ENCODE measurements around the gene EGFLAM. TPM values are rescaled to one million over a fixed set of nuclear protein-coding genes. Genes with fewer than 3 reads are reported as not detected.

EGFLAM gene
- total and polyA plus RNA-seq, 9 of the 15 experiments (the other 6 are each of a cell fraction or from before 2014, with no cell fraction given): 0.09 to 2.5 (median 1.0) TPM

DNA sequence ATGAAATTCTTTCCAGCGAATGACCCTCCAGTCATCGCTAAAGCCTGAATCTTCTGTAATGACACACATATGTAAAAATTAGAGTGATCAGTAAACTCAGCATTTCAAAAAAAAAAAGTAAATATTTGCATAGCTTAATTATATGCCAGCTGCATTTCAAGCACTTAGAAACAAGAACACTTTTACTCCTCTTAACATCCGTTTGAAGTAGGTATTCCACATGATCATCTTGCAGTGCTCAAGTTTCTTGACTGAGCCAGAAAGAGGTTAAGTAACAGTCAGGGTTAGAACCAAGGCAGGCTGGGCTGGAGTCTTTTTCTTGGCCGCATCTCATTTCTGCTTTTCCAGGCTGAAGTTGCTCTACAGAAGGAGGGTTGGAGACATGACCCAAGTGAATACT lies 27.6 kb downstream of the EGFLAM start:
- Histone ChIP-seq H3K4me3 (no peak overlapping the region), H4K20me1 (replicated peaks; ENCODE audit: control insufficient read depth, insufficient read depth, low read length) (no peaks in the 10 kb centered on the region), H3K27me3 (ENCODE audit: control insufficient read depth in 2 of 2, insufficient read depth in 2 of 2, low read length in 2 of 2) (no peaks in the 10 kb centered on the region), H3K9me3 (replicated peaks; ENCODE audit: control insufficient read depth, insufficient read depth, low read depth, low read length) (no peaks in the 10 kb centered on the region), H3K4me2 (ENCODE audit: insufficient read depth, low read length) (no peak overlapping the region), H3K36me3 (ENCODE audit: control insufficient read depth, insufficient read depth, low read length) (no peaks in the 10 kb centered on the region), H3K27ac (ENCODE audit: extremely low read depth, low read depth, low read length) (no peak overlapping the region), H3K79me2 (ENCODE audit: control insufficient read depth, insufficient read depth, low read length) (peaks cover 14% of the 10 kb centered on the region; the same call in 1 of the 3 replicates), H2AFZ (ENCODE audit: low read depth, low read length) (no peak overlapping the region), H3K9me1 (ENCODE audit: control insufficient read depth, insufficient read depth, low read length) (no peaks in the 10 kb centered on the region), H3K4me1 (replicated peaks in 1 of 2; ENCODE audit: control insufficient read depth in 2 of 2, insufficient read depth in 2 of 2, low read length in 2 of 2) (peaks cover 4 to 7% of the 10 kb centered on the region in 2 experiments; a peak in 3 of 5 replicates), H3K9ac (ENCODE audit: insufficient read depth in 1 of 2, low read depth in 2 of 2, low read length in 2 of 2) (no peak overlapping the region)
- intact Hi-C loops (cut with micrococcal nuclease): no loop called here
- in situ Hi-C loops (cut with MboI): no loop called here
- CTCF ChIA-PET (ENCODE audit: low intra/inter-chr PET ratio): no interaction called here
- no TSS peak for BruUV-seq (replicated peaks)
- no peak for DNase-seq (ENCODE audit: extremely low read depth in 1 of 4, low spot score in 3 of 4)
- POLR2A ChIA-PET: no interaction called here
- 52% methylated on average over 4 of the region's 4 CpGs for WGBS (ENCODE audit: insufficient coverage, low coverage, missing lambda C conversion rate)
- FAIRE-seq: no peak
- ATAC-seq: no peak
- TF ChIP-seq, protein P1, sequence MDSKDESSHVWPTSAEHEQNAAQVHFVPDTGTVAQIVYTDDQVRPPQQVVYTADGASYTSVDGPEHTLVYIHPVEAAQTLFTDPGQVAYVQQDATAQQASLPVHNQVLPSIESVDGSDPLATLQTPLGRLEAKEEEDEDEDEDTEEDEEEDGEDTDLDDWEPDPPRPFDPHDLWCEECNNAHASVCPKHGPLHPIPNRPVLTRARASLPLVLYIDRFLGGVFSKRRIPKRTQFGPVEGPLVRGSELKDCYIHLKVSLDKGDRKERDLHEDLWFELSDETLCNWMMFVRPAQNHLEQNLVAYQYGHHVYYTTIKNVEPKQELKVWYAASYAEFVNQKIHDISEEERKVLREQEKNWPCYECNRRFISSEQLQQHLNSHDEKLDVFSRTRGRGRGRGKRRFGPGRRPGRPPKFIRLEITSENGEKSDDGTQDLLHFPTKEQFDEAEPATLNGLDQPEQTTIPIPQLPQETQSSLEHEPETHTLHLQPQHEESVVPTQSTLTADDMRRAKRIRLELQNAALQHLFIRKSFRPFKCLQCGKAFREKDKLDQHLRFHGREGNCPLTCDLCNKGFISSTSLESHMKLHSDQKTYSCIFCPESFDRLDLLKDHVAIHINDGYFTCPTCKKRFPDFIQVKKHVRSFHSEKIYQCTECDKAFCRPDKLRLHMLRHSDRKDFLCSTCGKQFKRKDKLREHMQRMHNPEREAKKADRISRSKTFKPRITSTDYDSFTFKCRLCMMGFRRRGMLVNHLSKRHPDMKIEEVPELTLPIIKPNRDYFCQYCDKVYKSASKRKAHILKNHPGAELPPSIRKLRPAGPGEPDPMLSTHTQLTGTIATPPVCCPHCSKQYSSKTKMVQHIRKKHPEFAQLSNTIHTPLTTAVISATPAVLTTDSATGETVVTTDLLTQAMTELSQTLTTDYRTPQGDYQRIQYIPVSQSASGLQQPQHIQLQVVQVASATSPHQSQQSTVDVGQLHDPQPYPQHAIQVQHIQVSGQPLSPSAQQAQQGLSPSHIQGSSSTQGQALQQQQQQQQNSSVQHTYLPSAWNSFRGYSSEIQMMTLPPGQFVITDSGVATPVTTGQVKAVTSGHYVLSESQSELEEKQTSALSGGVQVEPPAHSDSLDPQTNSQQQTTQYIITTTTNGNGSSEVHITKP (IDR thresholded peaks at IDR 0.05; ENCODE audit: partially characterized antibody): no peak
- no peak for TF ChIP-seq JUNB (CRISPR knock-in tag; conservative IDR thresholded peaks at IDR 0.05)
- TF ChIP-seq, protein P2, sequence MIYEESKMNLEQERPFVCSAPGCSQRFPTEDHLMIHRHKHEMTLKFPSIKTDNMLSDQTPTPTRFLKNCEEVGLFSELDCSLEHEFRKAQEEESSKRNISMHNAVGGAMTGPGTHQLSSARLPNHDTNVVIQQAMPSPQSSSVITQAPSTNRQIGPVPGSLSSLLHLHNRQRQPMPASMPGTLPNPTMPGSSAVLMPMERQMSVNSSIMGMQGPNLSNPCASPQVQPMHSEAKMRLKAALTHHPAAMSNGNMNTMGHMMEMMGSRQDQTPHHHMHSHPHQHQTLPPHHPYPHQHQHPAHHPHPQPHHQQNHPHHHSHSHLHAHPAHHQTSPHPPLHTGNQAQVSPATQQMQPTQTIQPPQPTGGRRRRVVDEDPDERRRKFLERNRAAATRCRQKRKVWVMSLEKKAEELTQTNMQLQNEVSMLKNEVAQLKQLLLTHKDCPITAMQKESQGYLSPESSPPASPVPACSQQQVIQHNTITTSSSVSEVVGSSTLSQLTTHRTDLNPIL (CRISPR knock-in tag; IDR thresholded peaks at IDR 0.05): no peak
- TF ChIP-seq FOXK2 (conservative IDR thresholded peaks at IDR 0.05 in 1 of 2, IDR thresholded peaks at IDR 0.05 in 1 of 2; ENCODE audit: low read depth in 2 of 2): no peak
- no peak for TF ChIP-seq ZEB2 (IDR thresholded peaks at IDR 0.05)
- no peak for TF ChIP-seq ZNF785 (CRISPR knock-in tag; IDR thresholded peaks at IDR 0.05)
- no peak for TF ChIP-seq CHD2 (IDR thresholded peaks at IDR 0.05; ENCODE audit: low read depth, low read length)
- no peak for TF ChIP-seq MCM7 (IDR thresholded peaks at IDR 0.05)
- TF ChIP-seq, protein P3, sequence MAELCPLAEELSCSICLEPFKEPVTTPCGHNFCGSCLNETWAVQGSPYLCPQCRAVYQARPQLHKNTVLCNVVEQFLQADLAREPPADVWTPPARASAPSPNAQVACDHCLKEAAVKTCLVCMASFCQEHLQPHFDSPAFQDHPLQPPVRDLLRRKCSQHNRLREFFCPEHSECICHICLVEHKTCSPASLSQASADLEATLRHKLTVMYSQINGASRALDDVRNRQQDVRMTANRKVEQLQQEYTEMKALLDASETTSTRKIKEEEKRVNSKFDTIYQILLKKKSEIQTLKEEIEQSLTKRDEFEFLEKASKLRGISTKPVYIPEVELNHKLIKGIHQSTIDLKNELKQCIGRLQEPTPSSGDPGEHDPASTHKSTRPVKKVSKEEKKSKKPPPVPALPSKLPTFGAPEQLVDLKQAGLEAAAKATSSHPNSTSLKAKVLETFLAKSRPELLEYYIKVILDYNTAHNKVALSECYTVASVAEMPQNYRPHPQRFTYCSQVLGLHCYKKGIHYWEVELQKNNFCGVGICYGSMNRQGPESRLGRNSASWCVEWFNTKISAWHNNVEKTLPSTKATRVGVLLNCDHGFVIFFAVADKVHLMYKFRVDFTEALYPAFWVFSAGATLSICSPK (IDR thresholded peaks at IDR 0.05; ENCODE audit: borderline replicate concordance): no peak
- no peak for TF ChIP-seq ETV1 (tag; conservative IDR thresholded peaks at IDR 0.05; ENCODE audit: low read depth)
- no peak for TF ChIP-seq FOXP1 (CRISPR knock-in tag; IDR thresholded peaks at IDR 0.05)
- TF ChIP-seq RBM25 (IDR thresholded peaks at IDR 0.05; ENCODE audit: low read depth, low read length, severe bottlenecking): no peak
- no peak for TF ChIP-seq ZNF212 (CRISPR knock-in tag; IDR thresholded peaks at IDR 0.05)
- TF ChIP-seq, protein P4, sequence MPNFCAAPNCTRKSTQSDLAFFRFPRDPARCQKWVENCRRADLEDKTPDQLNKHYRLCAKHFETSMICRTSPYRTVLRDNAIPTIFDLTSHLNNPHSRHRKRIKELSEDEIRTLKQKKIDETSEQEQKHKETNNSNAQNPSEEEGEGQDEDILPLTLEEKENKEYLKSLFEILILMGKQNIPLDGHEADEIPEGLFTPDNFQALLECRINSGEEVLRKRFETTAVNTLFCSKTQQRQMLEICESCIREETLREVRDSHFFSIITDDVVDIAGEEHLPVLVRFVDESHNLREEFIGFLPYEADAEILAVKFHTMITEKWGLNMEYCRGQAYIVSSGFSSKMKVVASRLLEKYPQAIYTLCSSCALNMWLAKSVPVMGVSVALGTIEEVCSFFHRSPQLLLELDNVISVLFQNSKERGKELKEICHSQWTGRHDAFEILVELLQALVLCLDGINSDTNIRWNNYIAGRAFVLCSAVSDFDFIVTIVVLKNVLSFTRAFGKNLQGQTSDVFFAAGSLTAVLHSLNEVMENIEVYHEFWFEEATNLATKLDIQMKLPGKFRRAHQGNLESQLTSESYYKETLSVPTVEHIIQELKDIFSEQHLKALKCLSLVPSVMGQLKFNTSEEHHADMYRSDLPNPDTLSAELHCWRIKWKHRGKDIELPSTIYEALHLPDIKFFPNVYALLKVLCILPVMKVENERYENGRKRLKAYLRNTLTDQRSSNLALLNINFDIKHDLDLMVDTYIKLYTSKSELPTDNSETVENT (CRISPR knock-in tag; IDR thresholded peaks at IDR 0.05): no peak

All from K562 (cell line).